Kidney (tissue), 14 donors: ENCODE measurements around the gene MVD. TPM values are rescaled to one million over a fixed set of nuclear protein-coding genes. Genes with fewer than 3 reads are reported as not detected.

Source experiments
- DNase-seq, 5 donors: peaks; one replicate each; pipeline ENCODE4 v3.0.0-alpha.2; 2013 to 2020
- FAIRE-seq: peaks from 2 replicates; lab custom pipeline; 2012; peaks lifted over from hg19 to GRCh38; lab: Jason Lieb, UNC
- H3K27ac ChIP-seq, 2 donors: one replicate each; pipeline ENCODE4 v1.7.0; 2013; ENCODE audit warnings: low read depth in 2 of 2, low read length in 2 of 2, inconsistent platforms in 1 of 2
- H3K27me3 ChIP-seq: one replicate; pipeline ENCODE4 v1.7.1; 2013; ENCODE audit warnings: low read length, inconsistent platforms; ENCODE audit not compliant: control insufficient read depth, insufficient read depth
- H3K36me3 ChIP-seq, 3 donors: one replicate each; pipeline versions ENCODE4 v1.7.0 to v1.7.1; 2013; ENCODE audit warnings: low read length in 3 of 3, control low read depth in 1 of 3, inconsistent platforms in 1 of 3; ENCODE audit not compliant: insufficient read depth in 3 of 3, control insufficient read depth in 2 of 3
- H3K4me1 ChIP-seq, 3 donors: one replicate each; pipeline versions ENCODE4 v1.7.0 to v1.7.1; 2013; ENCODE audit warnings: low read length in 3 of 3, inconsistent platforms in 1 of 3, low read depth in 1 of 3; ENCODE audit not compliant: control insufficient read depth in 2 of 3, insufficient read depth in 2 of 3
- H3K4me3 ChIP-seq, 3 donors: one replicate each; pipeline versions ENCODE4 v1.7.0 to v1.8.1; 2013; ENCODE audit warnings: low read length in 3 of 3, control low read depth in 1 of 3, inconsistent platforms in 1 of 3
- H3K9ac ChIP-seq, 3 donors: one replicate each; pipeline versions ENCODE4 v1.7.0 to v1.7.1; 2013; ENCODE audit warnings: low read length in 3 of 3, control low read depth in 1 of 3, inconsistent platforms in 1 of 3
- H3K9me3 ChIP-seq, 3 donors: one replicate each; pipeline versions ENCODE4 v1.7.0 to v1.7.1; 2013; ENCODE audit warnings: low read length in 3 of 3, control low read depth in 1 of 3, inconsistent platforms in 1 of 3; ENCODE audit not compliant: control insufficient read depth in 2 of 3, insufficient read depth in 1 of 3
- CTCF ChIP-seq: IDR thresholded peaks from 3 replicates; pipeline ENCODE4 v1.5.1; 2012; ENCODE audit warnings: mild to moderate bottlenecking, moderate library complexity, borderline replicate concordance; ENCODE audit not compliant: insufficient read depth; ENCODE audit errors: extremely low read depth
- intact Hi-C: fragments of 100-400 bp; cut with DNase I; formaldehyde crosslinking; loops from one replicate; pipeline ENCODE4 v1.11.1; 2022
- polyA plus RNA-seq: library from polyadenylated mRNA; stranded (reverse); fragments of 350-450 nt; fragmentation: Illumina TruSeq; extraction: RNeasy Lipid Tissue Mini Kit (QIAGEN cat#74804); gene quantifications from one replicate; pipeline ENCODE4 v1.2.3, GENCODE V29; 2014; ENCODE audit warnings: low read depth, low replicate concordance; ENCODE audit not compliant: insufficient read depth
- total RNA-seq: library from RNA; stranded (reverse); fragmentation: NEBNext Ultra II Directional; extraction: Animal tissue kit (Norgen Biotek cat#: 25700); gene quantifications from one replicate; pipeline ENCODE4 v1.2.1, GENCODE V29; 2021
- donor health status: control.
- donor health status: control.
- donor health status: control.
- donor health status: control.
- donor health status: control.
- donor health status: DM: yes; HTN: yes; CAD: no.
- donor health status: Normal renal cell carcinoma (clear cell type).

MVD gene
- total and polyA plus RNA-seq, 2 donors from 2014 or later = 35.4 to 48.9 TPM

DNA sequence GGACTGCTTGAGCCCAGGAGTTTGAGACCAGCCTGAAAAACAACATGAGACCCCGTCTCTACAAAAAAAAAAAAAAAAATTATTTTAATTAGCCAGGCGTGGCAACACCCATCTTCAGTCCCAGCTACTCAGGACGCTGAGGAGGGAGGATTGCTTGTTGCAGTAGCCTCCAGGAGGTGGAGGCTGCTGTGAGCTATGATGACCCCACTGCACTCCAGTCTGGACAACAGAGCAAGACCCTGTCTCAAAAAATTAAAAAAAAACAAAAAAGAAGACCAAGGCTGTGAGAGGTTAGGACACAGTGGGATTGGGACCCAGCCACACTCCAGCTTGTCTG is 24.8 kb upstream of the MVD start:
- no peak for TF ChIP-seq CTCF
- FAIRE-seq (no peak), DNase-seq (no peak)
- intact Hi-C loops = no loop called here
- H3K36me3 ChIP-seq = no peaks in the 10 kb centered on the region
- H3K27ac ChIP-seq = no peak overlapping the region
- H3K4me1 ChIP-seq = peaks cover 0 to 4% (median 0%) of the 10 kb centered on the region in 3 donors
- no peak overlapping the region for H3K9ac ChIP-seq
- no peaks in the 10 kb centered on the region for H3K9me3 ChIP-seq
- H3K27me3 ChIP-seq = peaks cover 8% of the 10 kb centered on the region
- H3K4me3 ChIP-seq = no peak overlapping the region

DNA sequence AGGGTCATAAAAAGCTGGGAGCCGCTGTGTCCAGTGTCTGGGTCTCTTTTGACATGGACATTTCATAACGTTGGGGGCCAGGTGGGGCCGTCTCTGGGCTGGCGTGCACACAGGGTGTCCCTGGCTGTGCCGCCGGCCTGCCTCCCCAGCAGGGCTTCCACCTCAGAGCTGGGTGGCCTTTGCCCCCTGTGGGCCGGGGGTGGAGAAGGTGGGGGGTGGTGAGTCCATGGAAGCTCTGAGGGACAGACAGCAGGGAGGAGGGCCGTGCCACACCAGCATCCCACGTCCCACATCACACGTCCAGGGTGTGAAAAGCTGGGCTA is 24.3 kb upstream of the MVD start:
- no peak for FAIRE-seq
- Histone ChIP-seq H3K9me3 (no peaks in the 10 kb centered on the region), H3K9ac (no peak overlapping the region), H3K27ac (no peak overlapping the region), H3K4me3 (no peak overlapping the region), H3K36me3 (no peaks in the 10 kb centered on the region), H3K27me3 (peaks cover 8% of the 10 kb centered on the region), H3K4me1 (peaks cover 0 to 4% (median 0%) of the 10 kb centered on the region in 3 donors)
- intact Hi-C loops = no loop called here
- peak in 1 of 5 donors; percentile 64 for DNase-seq
- no peak for TF ChIP-seq CTCF

GRCh38 chr16:88686439-88687253 is 23.8 kb upstream of the MVD start, which contains the start of gene SNAI3:
SNAI3 (minus strand) TSS chr16:88686507; CDS start chr16:88686406, 101 bp downstream.
- DNase-seq = peak; percentile 86 to 94 (median 91)
- FAIRE-seq = no peak

More at GRCh38 chr16:88686439-88687253, 23.8 kb upstream of the MVD start, which contains the start of gene SNAI3:
- Histone ChIP-seq H3K9ac (peak within 1 kb of the TSS in 1 of 3 donors; percentile 40), H3K4me1 (peaks cover 0 to 4% (median 0%) of the 10 kb centered on the region in 3 donors), H3K27me3 (peaks cover 10% of the 10 kb centered on the region), H3K36me3 (no peaks in the 10 kb centered on the region), H3K4me3 (peak within 1 kb of the TSS in 2 of 3 donors; percentile 10 to 58), H3K9me3 (no peaks in the 10 kb centered on the region), H3K27ac (no peak within 1 kb of the TSS)
- intact Hi-C loops = no loop called here
- no peak for TF ChIP-seq CTCF
